Measurements from ENCODE around the gene NLRP9. TPM values are rescaled to one million over a fixed set of nuclear protein-coding genes. Genes with fewer than 3 reads are reported as not detected.

NLRP9 gene
- total and polyA plus RNA-seq, 8 donors, result 0.08 TPM; not detected in 7

- TF ChIP-seq, protein P1, sequence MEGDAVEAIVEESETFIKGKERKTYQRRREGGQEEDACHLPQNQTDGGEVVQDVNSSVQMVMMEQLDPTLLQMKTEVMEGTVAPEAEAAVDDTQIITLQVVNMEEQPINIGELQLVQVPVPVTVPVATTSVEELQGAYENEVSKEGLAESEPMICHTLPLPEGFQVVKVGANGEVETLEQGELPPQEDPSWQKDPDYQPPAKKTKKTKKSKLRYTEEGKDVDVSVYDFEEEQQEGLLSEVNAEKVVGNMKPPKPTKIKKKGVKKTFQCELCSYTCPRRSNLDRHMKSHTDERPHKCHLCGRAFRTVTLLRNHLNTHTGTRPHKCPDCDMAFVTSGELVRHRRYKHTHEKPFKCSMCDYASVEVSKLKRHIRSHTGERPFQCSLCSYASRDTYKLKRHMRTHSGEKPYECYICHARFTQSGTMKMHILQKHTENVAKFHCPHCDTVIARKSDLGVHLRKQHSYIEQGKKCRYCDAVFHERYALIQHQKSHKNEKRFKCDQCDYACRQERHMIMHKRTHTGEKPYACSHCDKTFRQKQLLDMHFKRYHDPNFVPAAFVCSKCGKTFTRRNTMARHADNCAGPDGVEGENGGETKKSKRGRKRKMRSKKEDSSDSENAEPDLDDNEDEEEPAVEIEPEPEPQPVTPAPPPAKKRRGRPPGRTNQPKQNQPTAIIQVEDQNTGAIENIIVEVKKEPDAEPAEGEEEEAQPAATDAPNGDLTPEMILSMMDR (IDR thresholded peaks at IDR 0.05), result no peak
- Histone ChIP-seq H3K27ac (no peak overlapping the region), H3K4me3 (no peak overlapping the region), H3K9me3 (no peaks in the 10 kb centered on the region), H3K4me1 (peaks cover 0 to under 1% of the 10 kb centered on the region in 2 donors), H3K36me3 (peaks cover 0 to 100% of the 10 kb centered on the region in 2 donors), H3K27me3 (no peaks in the 10 kb centered on the region)
- peak in 2 of 4 donors; percentile 21 to 70 for DNase-seq
- ATAC-seq, result no peak
- intact Hi-C loops (cut with DNase I), result no loop called here
These were observed 47.2 kb downstream of the NLRP9 start for GRCh38 chr19:55690769-55691545.

GRCh38 chr19:55690109-55690768 lies 48.0 kb downstream of the NLRP9 start:
- H3K27ac ChIP-seq, result no peak overlapping the region
- peaks cover 0 to 100% of the 10 kb centered on the region in 2 donors for H3K36me3 ChIP-seq
- H3K27me3 ChIP-seq, result no peaks in the 10 kb centered on the region

DNA sequence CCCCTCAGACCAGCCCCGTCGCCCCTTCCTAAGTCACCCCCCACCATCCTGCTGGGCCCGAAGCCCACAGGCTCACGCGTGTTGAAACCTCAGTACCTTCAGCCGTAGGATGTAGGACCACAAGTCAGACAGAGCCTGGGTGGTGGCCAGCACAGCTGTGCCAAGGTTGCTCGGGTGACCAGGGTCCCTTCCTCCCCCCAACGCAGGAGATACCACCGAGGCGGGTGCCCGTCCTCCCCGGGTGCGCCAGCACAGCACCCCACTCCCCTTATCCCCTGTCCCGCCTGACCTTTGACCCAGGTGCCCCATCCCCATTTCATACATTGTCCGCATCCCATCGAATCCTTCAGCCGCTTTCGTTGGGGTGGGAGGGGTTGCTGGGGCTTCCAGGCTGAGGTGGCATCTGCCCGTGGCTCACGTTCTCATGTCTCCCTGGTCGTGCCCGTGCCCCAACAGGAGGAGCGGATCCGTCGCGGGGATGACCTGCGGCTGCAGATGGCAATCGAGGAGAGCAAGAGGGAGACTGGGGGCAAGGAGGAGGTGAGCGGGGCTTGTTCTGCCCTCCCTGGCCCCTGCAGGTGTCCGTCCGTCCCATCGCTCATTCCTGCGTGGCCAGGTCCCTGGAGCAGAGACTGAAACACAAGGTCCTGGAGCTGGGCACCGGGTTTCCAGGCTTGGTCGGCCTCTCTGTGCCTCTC lies 48.6 kb downstream of the NLRP9 start:
- DNase-seq (peak in 2 of 4 donors; percentile 31 to 77), ATAC-seq (no peak)
- intact Hi-C loops (cut with DNase I), result no loop called here
- Histone ChIP-seq H3K27ac (no peak overlapping the region), H3K4me1 (peaks cover 0 to 12% of the 10 kb centered on the region in 2 donors), H3K36me3 (peaks cover 0 to 100% of the 10 kb centered on the region in 2 donors), H3K9me3 (no peaks in the 10 kb centered on the region), H3K4me3 (no peak overlapping the region), H3K27me3 (no peaks in the 10 kb centered on the region)
- TF ChIP-seq, protein P1 (IDR thresholded peaks at IDR 0.05), result no peak

More at GRCh38 chr19:55690109-55690768, 48.0 kb downstream of the NLRP9 start:
- H3K9me3 ChIP-seq, result no peaks in the 10 kb centered on the region
- H3K4me3 ChIP-seq, result no peak overlapping the region
- TF ChIP-seq, protein P1 (IDR thresholded peaks at IDR 0.05), result no peak
- peaks cover 0 to 6% of the 10 kb centered on the region in 2 donors for H3K4me1 ChIP-seq
- ATAC-seq (no peak), DNase-seq (peak in 2 of 4 donors; percentile 26 to 70)
- intact Hi-C loops (cut with DNase I), result no loop called here

GRCh38 chr19:55688422-55689218 lies 49.6 kb downstream of the NLRP9 start:
- Histone ChIP-seq H3K27ac (no peak overlapping the region), H3K9me3 (no peaks in the 10 kb centered on the region)

More at GRCh38 chr19:55688422-55689218, 49.6 kb downstream of the NLRP9 start:
- TF ChIP-seq, protein P1 (IDR thresholded peaks at IDR 0.05), result no peak
- Histone ChIP-seq H3K4me1 (peaks cover 0 to 19% of the 10 kb centered on the region in 2 donors), H3K4me3 (no peak overlapping the region), H3K27me3 (no peaks in the 10 kb centered on the region), H3K36me3 (peaks cover 0 to 100% of the 10 kb centered on the region in 2 donors)
- ATAC-seq (no peak), DNase-seq (peak in 2 of 4 donors; percentile 29 to 76)
- intact Hi-C loops (cut with DNase I), result no loop called here
